Left ventricle myocardium inferior (tissue), 1 donor: ENCODE data around the gene TMEM109. TPM values are rescaled to one million over a fixed set of nuclear protein-coding genes. Genes with fewer than 3 reads are reported as not detected.

ENCODE experiments used
- DNase-seq: peaks from one replicate; pipeline ENCODE4 v3.0.0-alpha.2; 2020
- H3K27ac ChIP-seq: fragments of 200-600 bp; replicated peaks from 2 replicates; pipeline ENCODE4 v1.8.0; 2021
- H3K27me3 ChIP-seq: fragments of 200-600 bp; 2 replicates; pipeline ENCODE4 v1.8.0; 2021; ENCODE audit warnings: low read depth
- H3K36me3 ChIP-seq: fragments of 200-600 bp; 2 replicates; pipeline ENCODE4 v1.8.0; 2021
- H3K4me1 ChIP-seq: fragments of 200-600 bp; 2 replicates; pipeline ENCODE4 v1.8.0; 2021
- H3K4me3 ChIP-seq: fragments of 200-600 bp; 2 replicates; pipeline ENCODE4 v1.8.0; 2021; ENCODE audit warnings: mild to moderate bottlenecking, moderate library complexity
- H3K9me3 ChIP-seq: fragments of 200-600 bp; replicated peaks from 2 replicates; pipeline ENCODE4 v1.8.0; 2021
- intact Hi-C: fragments of 100-400 bp; cut with micrococcal nuclease; formaldehyde crosslinking; loops from one replicate; pipeline ENCODE4 v1.11.0; 2022
- total RNA-seq: library from RNA; stranded (reverse); fragmentation: NEBNext Ultra II Directional; extraction: Animal tissue kit (Norgen Biotek cat#: 25700); gene quantifications from one replicate; pipeline ENCODE4 v1.2.1, GENCODE V29; 2021
- TF ChIP-seq, protein P1 (sequence below): fragments of 200-600 bp; IDR thresholded peaks from 2 replicates; pipeline ENCODE4 v1.8.0; 2021; ENCODE audit warnings: antibody characterized with exemption, mild to moderate bottlenecking, borderline replicate concordance
- donor health status: DM: no; HTN: yes; CAD: no; lungs with severe emphysema.

TMEM109 gene
- total RNA-seq, 1 donor from 2014 or later, result 86.7 TPM

DNA sequence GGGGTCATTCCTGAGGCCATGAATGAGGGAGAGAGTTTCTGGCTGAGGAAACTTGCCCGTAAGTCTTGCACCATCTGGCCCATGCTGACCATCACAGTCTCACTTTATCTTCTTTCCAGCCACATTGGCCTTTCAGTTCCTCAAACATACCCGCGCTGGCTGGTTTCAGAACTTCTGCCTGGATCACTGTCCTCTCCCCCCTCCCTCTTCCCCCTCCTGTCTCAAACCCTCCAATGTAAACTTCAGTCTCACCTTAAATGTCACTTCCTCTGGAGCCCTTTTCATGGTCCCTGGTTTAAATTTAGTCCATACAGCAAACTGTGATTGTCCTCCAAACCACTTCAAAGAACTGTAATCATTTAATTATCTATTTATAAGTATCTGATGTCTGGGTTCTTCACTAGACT, 3.7 kb upstream of the TMEM109 start:
- intact Hi-C loops, result no loop called here
- Histone ChIP-seq H3K4me1 (peaks cover 62% of the 10 kb centered on the region), H3K27ac (no peak overlapping the region)

DNA sequence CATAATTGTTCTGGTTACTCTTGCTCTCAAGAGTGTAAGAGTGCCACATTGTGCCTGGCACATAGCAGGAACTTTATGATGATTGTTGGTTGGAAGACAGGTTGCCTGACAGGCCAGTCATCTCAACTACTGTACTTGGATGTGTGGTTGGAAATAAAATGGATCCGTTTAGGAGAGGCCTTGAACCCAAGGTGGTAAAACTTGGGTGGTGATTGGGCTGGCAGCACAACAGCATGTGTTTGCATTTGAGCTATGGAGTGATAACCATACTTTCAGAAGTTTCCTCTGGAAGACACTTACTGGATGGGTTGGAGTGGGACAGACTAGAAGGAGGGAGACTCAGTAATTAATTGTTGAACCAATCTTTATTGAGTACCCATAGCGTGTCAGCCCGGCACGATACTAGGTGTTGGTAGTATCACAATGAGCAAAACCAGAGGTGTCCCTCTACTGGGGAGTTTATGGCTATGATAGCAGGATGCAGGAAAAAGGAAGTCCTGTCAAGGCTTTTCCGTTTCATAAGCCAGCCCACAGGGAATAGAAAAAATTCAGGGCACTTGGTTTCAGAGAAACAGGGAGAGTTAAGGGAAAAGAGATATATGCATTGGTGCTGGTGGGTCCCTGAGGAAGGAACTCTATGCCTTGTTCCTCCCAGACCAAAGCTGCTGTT, 3.1 kb upstream of the TMEM109 start:
- Histone ChIP-seq H3K27me3 (no peaks in the 10 kb centered on the region), H3K9me3 (no peaks in the 10 kb centered on the region), H3K27ac (peak overlapping the region; percentile 70), H3K4me1 (peaks cover 62% of the 10 kb centered on the region), H3K4me3 (no peak overlapping the region), H3K36me3 (no peaks in the 10 kb centered on the region)
- no peak for DNase-seq
- TF ChIP-seq, protein P1, sequence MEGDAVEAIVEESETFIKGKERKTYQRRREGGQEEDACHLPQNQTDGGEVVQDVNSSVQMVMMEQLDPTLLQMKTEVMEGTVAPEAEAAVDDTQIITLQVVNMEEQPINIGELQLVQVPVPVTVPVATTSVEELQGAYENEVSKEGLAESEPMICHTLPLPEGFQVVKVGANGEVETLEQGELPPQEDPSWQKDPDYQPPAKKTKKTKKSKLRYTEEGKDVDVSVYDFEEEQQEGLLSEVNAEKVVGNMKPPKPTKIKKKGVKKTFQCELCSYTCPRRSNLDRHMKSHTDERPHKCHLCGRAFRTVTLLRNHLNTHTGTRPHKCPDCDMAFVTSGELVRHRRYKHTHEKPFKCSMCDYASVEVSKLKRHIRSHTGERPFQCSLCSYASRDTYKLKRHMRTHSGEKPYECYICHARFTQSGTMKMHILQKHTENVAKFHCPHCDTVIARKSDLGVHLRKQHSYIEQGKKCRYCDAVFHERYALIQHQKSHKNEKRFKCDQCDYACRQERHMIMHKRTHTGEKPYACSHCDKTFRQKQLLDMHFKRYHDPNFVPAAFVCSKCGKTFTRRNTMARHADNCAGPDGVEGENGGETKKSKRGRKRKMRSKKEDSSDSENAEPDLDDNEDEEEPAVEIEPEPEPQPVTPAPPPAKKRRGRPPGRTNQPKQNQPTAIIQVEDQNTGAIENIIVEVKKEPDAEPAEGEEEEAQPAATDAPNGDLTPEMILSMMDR, result peak; percentile 42
- intact Hi-C loops, result no loop called here

More for the DNA sequence above, 3.7 kb upstream of the TMEM109 start:
- DNase-seq, result no peak
- no peaks in the 10 kb centered on the region for H3K9me3 ChIP-seq
- H3K36me3 ChIP-seq, result no peaks in the 10 kb centered on the region
- no peaks in the 10 kb centered on the region for H3K27me3 ChIP-seq
- TF ChIP-seq, protein P1, result no peak
- no peak overlapping the region for H3K4me3 ChIP-seq

DNA sequence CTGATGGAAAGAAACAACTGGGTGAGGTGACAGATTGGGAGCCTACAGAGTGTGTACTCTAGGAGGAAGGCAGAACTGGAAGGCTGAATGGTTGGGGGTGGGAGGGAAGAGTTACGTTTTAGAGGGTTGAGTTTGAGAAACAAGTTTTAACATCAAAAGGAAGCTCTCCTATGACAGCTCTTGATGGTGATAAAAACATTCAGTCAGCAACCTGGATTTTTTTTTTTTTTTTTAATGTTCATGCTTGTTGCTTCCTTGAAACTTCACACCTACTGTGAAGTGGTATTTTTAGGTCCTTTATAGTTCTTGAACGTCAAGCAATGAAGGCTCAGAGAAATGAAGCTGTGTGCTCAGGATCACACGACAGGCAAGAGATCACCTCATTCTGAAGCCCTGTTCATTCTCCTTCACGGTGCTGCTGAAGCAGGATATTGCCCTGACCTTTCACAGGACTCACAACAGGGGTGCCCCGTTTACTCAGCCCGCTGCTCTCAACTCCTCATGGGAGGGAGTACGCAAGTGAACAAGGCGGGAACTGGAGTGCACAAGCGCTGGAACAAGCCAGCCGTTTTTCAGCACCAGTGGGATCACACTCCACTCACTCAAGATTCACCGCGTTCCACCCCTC, 1.6 kb upstream of the TMEM109 start:
- Histone ChIP-seq H3K27ac (peak overlapping the region; percentile 98), H3K36me3 (no peaks in the 10 kb centered on the region), H3K4me3 (peak overlapping the region; percentile 94), H3K9me3 (no peaks in the 10 kb centered on the region), H3K27me3 (no peaks in the 10 kb centered on the region), H3K4me1 (peaks cover 65% of the 10 kb centered on the region)
- DNase-seq, result no peak
- intact Hi-C loops, result no loop called here
- TF ChIP-seq, protein P1, result no peak

DNA sequence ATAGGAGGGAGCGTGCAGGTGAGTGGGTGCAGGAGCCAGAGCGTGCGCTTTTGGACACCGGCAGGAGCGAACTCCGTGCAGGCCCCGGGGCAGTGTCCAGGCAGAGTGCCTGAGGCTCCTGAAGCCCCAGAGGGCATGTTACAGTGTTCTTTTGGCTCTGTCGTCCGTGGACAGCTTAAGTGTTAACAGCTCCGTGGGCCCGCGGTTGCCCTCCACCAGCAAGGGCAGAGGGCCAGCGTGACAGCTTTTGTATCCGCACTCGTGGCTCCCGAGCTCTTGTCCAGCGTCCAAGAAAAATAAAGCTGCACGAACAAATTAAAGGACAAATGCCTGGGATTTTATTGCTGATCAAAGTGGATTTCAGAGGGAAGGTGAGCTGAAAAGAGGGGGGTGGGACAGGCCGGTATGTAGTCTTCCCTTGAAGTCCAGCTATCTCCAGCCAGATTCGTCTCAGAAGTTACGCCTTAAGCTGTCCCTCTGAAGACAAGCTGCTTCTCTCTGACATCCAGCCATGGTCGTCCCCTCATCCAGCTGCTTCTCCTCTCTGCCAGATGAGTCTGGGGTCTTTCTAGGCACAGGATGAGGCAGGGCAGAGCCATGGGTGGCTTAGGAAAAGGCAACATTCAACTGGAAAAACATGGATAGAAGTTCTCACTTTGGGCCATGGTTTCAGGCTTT, 968 bp upstream of the TMEM109 start:
- no peak for DNase-seq
- TF ChIP-seq, protein P1, result no peak
- H3K27ac ChIP-seq, result peak overlapping the region; percentile 98
- H3K4me1 ChIP-seq, result peaks cover 72% of the 10 kb centered on the region
- no peaks in the 10 kb centered on the region for H3K9me3 ChIP-seq
- intact Hi-C loops, result no loop called here
- no peaks in the 10 kb centered on the region for H3K27me3 ChIP-seq
- no peaks in the 10 kb centered on the region for H3K36me3 ChIP-seq
- H3K4me3 ChIP-seq, result peak overlapping the region; percentile 94

DNA sequence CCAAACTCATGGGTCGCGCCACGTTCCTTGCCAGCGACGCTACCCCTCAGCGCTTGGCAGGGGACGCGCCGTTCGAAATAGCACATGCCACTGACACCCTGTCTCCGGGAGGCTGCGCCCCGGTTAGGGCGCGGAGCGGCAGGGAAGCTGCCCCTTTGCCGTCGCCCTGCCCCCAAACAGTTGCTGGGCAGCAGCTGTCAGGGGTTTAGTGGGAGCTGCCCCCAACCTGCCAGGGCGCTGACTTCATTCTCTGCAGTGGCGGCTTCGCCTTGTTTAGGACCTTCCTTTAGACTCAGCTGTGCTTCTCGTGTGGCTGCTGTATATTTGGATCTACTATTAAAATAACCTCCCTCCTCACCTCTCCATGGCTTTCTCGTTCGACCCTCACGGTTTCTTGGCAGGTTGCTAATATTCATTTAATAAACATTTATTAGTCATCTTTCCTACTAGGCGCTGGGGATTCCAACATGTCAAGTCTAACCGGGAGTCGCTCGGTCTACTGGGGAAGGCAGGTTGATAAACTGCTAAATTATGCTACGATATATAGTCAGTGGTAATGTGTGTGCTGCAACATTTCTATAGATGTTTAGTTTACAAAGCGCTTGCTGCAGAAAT, 782 bp downstream of the TMEM109 start:
- peak overlapping the region; percentile 98 for H3K27ac ChIP-seq
- TF ChIP-seq, protein P1, result no peak
- DNase-seq, result no peak
- peaks cover 89% of the 10 kb centered on the region for H3K4me1 ChIP-seq
- peak overlapping the region; percentile 94 for H3K4me3 ChIP-seq
- H3K9me3 ChIP-seq, result no peaks in the 10 kb centered on the region
- intact Hi-C loops, result no loop called here
- H3K27me3 ChIP-seq, result no peaks in the 10 kb centered on the region
- peaks cover 3% of the 10 kb centered on the region for H3K36me3 ChIP-seq
